SKM-1 (cell line): ENCODE measurements around the gene TERT.
"Not testable (repeated sequence)": the region's sequence is repeated elsewhere in the genome, so short reads cannot be mapped to it uniquely, and the experiment has no call there.

Experiments
- DNase-seq: peaks from one replicate; lab custom pipeline; 2025; ENCODE audit not compliant: unreplicated experiment; lab: John Stamatoyannopoulos, UW

TERT gene

DNA sequence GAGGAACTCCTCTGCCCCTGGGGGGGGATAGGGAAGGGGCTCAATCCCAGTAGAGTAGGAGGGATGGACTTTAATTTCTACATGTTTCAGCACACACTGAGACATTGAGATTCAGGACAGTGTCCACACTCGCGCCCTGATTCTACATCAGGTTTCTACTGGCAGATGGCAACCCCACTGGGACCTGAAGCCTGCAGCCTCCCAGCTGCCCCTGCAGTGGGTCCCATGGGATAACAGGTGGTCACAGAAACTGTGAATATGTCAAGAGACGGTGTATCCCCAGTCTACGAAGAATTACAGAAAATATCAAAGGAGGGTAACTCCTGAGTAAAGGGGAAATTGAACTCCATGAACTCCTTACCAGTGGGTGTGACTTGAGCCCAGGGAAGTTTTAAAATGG lies 2.4 kb upstream of the TERT start:
- DNase-seq, result no peak

DNA sequence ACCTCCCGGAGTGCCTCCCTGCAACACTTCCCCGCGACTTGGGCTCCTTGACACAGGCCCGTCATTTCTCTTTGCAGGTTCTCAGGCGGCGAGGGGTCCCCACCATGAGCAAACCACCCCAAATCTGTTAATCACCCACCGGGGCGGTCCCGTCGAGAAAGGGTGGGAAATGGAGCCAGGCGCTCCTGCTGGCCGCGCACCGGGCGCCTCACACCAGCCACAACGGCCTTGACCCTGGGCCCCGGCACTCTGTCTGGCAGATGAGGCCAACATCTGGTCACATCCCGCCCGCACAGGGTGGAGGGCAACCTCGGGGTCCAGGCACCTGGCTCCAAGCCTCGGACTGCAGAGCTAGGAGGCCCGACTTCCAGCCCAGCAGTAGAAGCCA lies 776 bp upstream of the TERT start:
- DNase-seq, result no peak

DNA sequence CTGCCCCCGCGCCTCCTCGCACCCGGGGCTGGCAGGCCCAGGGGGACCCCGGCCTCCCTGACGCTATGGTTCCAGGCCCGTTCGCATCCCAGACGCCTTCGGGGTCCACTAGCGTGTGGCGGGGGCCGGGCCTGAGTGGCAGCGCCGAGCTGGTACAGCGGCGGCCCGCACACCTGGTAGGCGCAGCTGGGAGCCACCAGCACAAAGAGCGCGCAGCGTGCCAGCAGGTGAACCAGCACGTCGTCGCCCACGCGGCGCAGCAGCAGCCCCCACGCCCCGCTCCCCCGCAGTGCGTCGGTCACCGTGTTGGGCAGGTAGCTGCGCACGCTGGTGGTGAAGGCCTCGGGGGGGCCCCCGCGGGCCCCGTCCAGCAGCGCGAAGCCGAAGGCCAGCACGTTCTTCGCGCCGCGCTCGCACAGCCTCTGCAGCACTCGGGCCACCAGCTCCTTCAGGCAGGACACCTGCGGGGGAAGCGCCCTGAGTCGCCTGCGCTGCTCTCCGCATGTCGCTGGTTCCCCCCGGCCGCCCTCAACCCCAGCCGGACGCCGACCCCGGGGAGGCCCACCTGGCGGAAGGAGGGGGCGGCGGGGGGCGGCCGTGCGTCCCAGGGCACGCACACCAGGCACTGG lies 548 bp downstream of the TERT start:
- DNase-seq, result no peak

DNA sequence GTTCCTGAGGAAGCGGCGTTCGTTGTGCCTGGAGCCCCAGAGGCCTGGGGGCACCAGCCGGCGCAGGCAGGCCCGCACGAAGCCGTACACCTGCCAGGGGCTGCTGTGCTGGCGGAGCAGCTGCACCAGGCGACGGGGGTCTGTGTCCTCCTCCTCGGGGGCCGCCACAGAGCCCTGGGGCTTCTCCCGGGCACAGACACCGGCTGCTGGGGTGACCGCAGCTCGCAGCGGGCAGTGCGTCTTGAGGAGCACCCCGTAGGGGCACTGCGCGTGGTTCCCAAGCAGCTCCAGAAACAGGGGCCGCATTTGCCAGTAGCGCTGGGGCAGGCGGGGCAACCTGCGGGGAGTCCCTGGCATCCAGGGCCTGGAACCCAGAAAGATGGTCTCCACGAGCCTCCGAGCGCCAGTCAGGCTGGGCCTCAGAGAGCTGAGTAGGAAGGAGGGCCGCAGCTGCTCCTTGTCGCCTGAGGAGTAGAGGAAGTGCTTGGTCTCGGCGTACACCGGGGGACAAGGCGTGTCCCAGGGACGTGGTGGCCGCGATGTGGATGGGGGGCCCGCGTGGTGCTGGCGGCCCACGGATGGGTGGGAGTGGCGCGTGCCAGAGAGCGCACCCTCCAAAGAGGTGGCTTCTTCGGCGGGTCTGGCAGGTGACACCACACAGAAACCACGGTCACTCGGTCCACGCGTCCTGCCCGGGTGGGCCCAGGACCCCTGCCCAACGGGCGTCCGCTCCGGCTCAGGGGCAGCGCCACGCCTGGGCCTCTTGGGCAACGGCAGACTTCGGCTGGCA lies 1.3 kb downstream of the TERT start:
- DNase-seq, result no peak

DNA sequence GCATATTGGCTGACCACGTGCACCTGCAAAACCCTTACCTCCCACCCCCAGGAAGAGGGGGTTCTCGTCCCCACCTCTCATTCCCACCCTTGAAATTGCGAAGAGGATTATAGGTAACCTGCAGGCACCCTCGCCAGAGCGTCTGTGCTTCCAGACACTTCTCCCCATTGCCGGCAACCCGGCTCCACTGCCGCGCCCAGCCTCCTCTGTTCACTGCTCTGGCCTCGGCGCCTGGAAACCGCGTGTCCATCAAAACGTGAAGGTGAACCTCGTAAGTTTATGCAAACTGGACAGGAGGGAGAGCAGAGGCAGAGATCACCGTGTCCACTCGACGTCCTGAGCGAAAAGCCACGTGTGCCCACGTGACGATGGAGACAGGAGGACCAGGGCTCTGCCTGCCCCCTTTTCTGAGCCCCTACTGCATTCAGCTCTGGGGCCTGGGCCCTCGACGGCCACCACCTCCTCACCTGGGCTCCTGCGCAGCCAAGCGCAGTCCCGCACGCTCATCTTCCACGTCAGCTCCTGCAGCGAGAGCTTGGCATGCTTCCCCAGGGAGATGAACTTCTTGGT lies 1.9 kb downstream of the TERT start:
- DNase-seq, result no peak

DNA sequence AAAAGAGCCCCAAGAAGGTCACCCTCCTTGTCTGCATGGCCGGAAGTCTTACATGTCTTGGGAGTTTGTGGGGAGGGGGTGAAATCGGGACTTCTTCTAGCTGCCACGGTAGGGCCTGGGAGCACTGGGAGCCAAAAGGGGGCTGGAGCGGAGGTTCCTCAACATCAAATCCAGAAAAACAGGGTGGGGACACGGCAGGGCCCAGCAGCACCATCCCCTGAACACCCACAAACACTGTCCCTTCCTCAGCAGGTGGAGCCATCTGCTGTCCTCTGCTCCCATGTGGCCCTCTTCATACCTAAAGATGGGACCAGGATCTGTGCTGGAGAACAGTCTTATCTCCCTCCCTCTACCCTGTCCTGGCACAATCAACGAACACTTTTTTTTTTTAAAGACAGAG lies 2.7 kb downstream of the TERT start:
- DNase-seq, result no peak

DNA sequence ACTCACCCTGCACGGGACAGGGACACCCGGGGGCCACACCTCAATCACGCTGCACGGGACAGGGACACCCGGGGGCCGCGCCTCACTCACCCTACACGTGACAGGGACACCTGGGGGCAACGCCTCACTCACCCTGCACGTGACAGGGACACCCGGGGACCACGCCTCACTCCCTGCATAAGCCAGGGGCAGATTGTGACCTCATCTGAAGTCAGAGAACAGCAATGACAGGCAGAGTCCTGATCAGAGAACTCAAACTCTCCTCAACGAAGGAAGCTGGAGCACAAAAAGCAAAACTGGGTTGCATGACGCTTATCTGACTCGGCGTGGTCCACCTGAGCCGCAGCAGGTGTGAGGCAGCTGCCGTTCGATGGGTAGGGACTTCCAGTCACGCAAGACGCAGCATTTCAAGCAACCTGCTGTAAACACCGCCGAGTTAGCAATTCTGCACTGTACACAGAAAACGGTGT lies 3.2 kb downstream of the TERT start:
- no peak for DNase-seq

DNA sequence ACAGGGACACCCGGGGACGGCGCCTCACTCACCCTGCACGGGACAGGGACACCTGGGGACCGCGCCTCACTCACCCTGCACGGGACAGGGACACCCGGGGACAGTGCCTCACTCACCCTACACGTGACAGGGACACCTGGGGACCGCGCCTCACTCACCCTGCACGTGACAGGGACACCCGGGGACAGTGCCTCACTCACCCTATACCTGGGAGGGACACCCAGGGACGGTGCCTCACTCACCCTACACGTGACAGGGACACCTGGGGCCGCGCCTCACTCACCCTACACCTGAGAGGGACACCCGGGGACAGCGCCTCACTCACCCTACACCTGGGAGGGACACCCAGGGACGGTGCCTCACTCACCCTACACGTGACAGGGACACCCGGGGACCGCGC lies 3.9 kb downstream of the TERT start:
- DNase-seq, result not testable (repeated sequence)

DNA sequence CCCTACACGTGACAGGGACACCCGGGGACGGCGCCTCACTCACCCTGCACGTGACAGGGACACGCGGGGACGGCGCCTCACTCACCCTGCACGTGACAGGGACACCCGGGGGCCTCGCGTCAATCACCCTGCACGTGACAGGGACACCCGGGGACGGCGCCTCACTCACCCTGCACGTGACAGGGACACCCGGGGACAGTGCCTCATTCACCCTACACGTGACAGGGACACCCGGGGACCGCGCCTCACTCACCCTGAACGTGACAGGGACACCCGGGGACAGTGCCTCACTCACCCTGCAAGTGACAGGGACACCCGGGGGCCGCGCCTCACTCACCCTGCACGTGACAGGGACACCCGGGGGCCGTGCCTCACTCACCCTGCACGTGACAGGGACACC lies 5.3 kb downstream of the TERT start:
- DNase-seq, result not testable (repeated sequence)

DNA sequence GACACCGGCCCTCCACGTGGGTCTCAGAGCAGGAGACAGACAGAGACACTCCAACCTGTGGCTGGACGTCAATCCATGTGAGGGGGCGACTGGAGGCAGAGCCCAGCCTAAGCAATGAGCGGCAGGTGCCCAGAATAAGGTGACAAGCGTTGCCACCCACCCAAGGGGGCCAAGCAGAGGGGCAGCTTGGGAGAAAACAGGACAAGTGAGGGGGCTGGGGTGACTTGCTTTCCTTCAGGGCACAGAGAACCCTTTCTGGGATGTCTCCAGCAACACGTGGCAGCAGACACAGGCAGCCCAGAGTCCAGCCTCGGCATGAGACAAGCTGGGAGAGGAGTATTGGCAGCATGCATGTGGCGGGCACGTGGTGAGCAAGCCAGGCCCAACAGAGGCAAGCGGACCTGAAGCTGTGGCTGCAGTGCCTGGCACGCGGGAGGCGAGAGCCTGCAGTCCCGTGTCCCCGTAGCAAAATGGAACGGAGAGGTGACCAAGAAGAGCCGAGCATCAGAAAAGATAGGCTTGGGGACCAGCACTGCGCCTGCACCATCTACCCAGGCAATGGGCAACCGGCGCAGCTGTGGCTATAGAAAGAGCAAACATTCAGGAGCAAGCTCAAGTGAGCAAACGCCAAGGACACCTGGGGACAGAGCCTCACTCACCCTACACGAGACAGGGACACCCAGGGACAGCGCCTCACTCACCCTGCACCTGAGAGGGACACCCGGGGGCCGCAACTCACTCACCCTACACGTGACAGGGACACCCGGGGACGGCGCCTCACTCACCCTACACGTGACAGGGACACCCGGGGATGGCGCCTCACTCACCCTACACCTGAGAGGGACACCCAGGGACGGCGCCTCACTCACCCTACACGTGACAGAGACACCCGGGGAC lies 6.2 kb downstream of the TERT start:
- DNase-seq, result no peak

DNA sequence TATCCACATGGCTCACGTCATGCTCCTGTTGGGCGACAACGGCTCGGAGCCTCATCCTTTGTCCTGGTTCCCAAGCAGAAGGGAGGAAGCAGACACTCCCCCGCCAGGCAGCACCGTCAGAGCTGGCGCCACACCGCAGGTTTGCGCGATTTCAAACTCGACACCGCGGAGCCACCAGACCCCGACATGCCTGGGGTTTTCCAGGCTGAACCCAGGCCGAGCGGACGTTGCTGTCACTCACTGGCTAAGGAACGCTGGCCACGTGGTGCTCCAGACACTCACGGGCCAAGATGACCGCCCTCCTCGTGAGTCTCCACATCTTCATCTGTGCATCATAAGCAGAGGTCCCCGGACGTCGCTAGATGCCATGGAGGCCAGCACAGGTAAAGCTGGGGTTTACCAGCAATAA lies 9.0 kb downstream of the TERT start:
- DNase-seq, result no peak

DNA sequence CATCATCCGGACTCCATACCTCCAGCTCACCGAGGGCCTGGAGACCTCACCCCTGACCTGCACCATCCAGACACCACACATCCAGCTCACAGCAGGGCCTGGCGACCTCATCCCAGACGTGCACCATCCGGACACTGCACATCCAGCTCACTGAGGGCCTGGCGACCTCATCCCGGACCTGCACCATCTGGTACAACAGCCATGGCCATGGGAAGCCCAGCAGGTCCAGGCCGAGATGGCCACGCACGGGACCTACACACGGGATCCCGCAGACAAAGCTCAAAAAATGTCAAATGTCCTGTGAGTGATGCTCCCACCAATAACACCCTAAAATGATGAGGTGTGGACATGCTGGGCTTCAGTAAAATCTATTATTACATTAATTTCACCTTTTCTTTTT lies 9.7 kb downstream of the TERT start:
- DNase-seq, result no peak

DNA sequence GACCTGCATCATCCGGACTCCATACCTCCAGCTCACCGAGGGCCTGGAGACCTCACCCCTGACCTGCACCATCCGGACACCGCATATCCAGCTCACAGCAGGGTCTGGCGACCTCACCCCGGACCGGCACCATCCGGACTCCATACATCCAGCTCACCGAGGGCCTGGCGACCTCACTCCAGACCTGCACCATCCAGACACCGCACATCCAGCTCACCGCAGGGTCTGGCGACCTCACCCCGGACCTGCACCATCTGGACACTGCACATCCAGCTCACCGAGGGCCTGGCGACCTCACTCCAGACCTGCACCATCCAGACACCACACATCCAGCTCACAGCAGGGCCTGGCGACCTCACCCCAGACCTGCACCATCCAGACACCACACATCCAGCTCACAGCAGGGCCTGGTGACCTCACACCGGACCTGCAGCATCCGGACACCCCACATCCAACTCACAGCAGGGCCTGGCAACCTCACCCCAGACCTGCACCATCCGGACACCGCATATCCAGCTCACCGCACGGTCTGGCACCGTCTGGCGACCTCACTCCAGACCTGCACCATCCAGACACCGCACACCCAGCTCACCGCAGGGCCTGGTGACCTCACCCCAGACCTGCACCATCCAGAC lies 10.4 kb downstream of the TERT start:
- not testable (repeated sequence) for DNase-seq

DNA sequence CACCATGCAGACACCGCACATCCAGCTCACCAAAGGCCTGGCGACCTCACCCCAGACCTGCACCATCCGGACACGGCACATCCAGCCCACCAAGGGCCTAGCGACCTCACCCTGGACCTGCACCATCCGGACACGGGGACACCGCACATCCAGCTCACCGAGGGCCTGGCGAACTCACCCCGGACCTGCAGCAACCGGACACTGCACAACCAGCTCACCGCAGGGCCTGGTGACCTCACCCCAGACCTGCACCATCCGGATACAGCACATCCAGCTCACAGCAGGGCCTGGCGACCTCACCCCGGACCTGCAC lies 11.2 kb downstream of the TERT start:
- not testable (repeated sequence) for DNase-seq

DNA sequence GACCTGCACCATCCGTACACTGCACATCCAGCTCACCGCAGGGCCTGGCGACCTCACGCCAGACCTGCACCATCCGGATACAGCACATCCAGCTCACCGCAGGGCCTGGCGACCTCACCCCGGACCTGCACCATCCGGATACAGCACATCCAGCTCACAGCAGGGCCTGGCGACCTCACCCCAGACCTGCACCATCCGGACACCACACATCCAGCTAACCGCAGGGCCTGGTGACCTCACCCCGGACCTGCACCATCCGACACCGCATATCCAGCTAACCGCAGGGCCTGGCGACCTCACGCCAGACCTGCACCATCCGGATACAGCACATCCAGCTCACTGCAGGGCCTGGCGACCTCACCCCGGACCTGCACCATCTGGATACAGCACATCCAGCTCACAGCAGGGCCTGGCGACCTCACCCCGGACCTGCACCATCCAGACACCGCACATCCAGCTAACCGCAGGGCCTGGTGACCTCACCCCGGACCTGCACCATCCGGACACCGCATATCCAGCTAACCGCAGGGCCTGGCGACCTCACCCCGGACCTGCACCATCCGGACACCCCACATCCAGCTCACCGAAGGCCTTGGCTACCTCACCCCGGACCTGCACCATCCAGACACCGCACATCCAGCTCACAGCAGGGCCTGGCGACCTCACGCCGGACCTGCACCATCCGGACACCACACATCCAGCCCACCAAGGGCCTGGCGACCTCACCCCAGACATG lies 11.7 kb downstream of the TERT start:
- not testable (repeated sequence) for DNase-seq

DNA sequence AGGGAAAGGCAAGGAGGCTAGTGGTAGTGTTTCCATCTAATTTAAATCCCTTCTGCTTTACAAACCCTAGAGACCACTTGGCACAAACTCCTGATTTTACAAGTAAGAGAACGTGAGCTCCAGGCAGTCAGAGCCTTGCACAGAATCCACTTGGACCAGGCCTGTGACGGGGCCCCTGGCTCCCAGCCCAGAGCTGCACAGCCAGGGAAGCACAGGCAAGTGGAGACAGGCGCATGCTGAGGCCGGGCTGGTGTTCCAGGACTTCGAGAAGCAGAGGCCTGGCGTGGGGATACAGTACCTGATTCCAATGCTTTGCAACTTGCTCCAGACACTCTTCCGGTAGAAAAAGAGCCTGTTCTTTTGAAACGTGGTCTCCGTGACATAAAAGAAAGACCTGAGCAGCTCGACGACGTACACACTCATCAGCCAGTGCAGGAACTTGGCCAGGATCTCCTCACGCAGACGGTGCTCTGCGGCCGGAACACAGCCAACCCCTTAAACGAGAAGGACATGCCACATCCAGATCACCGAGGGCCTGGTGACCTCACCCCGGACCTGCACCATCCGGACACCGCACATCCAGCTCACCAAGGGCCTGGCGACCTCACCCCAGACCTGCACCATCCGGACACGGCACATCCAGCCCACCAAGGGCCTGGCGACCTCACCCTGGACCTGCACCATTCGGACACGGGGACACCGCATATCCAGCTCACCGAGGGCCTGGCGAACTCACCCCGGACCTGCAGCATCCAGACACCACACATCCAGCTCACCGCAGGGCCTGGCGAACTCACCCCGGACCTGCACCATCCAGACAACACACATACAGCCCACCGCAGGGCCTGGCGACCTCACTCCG lies 12.5 kb downstream of the TERT start:
- no peak for DNase-seq

DNA sequence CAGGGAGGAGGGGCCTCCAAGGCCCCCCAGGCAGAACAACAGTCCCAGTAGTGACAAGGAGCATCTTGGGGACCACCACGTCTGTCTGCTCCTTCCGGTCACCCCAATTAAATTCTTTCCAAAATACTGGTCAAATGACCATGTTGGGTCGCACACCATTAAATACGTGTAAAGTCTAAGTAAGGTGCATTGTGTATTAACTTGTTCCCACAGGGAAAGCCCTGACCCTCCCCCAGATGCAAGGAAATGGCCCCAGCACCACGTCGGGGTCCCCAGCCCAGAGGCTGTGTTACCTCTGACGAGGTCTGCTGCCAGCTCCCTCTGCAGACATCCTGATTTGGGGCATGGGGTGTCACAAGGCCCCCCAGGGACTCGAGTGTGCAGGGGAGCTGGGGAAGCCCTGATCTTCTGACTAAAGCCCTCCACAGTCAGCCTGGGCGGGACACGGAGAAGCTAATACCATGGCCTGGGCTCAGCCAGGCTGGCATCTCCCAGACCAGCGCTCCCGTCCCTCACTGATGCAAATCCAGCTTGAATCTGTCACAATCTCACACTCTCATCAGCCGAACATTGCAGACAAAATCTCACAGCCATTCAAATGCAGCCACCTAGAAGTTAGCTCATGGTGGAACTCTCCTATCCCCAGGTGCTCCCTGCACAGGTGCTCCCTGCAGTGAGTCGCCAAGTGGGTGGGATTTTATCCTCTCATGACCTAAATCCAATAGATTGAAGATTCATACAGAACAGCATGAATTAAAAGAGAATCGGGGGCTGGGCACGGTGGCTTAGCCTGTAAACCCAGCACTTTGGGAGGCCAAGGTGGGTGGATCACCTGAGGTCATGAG lies 13.6 kb downstream of the TERT start:
- no peak for DNase-seq

DNA sequence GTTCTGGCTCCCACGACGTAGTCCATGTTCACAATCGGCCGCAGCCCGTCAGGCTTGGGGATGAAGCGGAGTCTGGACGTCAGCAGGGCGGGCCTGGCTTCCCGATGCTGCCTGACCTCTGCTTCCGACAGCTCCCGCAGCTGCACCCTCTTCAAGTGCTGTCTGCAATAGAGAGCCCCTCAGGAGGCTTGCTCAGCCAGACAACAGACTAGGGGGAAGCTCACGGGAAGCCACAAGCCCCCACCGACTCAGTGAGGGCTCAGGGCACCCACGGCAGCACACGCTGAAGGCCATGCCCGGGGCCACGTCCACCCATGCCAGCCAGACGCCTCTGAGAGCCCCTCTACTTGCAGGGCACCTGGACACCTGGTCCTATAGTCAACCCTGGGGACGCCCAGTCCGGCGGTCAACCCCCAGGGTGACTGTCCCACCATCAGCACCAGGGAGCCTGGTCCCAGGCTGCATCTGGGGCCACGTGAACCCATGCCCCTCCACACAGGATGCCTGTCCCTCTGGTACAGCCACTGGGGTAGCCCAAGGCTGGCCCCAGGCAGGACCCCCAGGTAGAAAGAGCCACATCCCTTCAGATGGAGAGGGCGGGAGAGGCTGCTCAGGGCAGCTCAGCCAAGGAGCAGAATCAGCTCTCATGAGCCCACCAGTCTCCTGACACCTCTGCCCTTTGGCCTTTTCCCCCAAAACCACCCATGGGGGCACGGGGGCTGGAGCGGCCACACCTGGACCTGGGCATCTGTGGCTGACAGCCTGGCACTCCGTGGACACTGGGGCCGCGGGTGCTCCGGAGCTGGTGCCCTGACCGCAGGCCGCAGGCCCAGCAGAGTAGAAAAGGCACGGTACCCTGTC lies 14.5 kb downstream of the TERT start:
- DNase-seq, result no peak
